Fibroblast of skin of back (primary cell): Measurements from ENCODE around the gene SPAG8.

Experiments
- DNase-seq: peaks from one replicate; pipeline ENCODE4 v3.0.0-alpha.2; 2013

The SPAG8 gene

DNA sequence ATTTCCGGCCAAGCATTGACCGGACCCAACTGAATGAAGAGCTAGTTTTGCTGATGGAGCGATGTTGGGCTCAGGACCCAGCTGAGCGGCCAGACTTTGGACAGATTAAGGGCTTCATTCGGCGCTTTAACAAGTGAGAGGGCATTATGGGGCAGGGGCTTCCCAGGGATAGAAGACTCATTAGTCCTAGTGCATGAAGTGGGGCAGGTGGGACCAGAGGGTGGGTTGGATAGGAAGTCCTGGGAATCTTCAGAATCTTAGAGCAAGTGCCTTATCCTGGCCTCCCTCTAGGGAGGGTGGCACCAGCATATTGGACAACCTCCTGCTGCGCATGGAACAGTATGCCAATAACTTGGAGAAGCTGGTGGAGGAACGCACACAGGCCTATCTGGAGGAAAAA is 6.0 kb downstream of the SPAG8 start:
- no peak for DNase-seq

DNA sequence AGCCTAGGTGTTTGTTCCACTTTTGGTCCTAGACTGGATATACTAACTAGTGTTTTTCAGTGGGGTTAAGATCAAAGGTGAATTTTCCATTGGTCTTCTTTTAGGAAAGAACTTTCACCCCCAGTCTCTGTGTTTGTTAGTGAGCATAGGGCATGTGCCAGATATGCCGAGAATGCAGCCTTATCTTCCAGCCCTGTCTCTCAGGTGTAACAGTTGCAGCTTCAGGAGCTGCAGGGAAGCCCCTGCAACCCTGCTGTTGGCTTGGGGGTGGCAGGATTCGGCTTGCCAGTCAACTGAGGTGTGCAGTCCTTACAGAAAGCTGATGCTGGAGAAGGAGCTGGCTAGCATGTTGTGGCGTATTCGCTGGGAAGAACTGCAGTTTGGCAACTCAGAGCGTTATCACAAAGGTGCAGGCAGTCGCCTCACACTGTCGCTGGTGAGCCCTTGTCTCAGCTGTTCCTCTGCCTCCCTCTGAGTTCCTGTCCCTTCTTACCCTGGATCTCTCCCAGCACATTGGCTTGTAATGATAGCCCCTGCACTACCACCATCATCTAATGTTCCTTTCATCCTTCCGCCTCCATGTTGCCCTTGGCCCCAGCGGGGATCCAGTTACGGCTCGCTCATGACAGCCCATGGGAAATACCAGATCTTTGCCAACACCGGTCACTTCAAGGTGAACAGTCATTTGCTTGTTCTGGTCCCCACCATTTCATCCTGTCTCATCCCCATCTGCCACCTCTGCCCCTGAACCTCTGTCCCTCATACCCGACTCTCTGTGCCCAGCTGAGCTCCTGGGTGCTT is 10.5 kb downstream of the SPAG8 start:
- no peak for DNase-seq

DNA sequence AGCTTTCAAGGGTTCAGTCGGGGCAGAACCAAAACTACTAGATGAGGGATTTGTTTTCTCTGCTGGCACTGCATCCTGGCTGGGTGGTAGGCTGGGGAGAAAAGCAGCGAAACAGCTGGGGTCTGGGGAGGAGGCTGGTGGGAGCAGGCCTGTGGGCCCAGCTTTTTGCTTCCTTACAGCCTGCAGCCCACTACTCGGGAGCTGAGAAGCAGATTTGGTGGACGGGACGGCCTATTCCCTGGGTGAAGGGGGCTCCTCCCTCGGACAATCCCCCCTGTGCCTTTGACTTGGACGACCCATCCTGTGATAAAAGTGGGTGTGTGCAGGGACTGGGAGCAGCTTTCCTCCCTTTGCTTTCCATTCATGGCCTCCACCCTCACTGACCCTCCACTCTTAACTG is 11.5 kb downstream of the SPAG8 start:
- no peak for DNase-seq

DNA sequence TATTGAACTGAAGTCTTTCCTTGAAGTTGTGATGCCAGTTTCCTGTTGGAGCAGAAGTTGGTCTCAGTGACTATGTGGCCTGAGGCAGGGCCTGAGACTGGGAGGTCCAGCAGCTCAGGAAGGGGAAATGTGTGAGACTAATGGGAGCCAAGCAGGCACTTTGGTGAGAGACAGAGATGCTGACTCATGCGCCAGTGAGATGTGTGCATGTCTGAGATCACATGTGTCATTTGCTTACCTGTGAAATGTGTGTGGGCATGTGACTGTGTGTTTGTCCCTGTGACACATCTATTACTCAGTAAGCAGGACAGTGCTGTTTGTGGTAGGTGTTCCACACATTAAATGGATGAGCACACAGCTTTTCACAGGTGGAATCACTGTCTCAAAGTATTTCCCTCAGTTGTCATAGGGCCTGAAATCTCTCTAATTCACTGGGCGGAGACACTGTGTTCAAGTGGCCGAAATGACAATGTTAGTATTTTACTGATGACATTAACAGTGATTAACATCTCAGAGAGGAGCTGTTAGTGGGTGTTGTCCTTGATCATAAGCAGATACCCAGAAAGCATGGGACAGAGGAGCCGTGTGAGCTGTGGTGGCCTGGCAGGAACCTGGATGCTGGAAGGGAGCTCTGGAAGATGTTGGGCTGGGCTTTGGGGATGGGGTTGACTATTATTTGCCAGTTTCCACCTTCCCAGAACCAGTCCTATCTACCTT is 13.2 kb downstream of the SPAG8 start:
- peak; percentile 49 for DNase-seq

DNA sequence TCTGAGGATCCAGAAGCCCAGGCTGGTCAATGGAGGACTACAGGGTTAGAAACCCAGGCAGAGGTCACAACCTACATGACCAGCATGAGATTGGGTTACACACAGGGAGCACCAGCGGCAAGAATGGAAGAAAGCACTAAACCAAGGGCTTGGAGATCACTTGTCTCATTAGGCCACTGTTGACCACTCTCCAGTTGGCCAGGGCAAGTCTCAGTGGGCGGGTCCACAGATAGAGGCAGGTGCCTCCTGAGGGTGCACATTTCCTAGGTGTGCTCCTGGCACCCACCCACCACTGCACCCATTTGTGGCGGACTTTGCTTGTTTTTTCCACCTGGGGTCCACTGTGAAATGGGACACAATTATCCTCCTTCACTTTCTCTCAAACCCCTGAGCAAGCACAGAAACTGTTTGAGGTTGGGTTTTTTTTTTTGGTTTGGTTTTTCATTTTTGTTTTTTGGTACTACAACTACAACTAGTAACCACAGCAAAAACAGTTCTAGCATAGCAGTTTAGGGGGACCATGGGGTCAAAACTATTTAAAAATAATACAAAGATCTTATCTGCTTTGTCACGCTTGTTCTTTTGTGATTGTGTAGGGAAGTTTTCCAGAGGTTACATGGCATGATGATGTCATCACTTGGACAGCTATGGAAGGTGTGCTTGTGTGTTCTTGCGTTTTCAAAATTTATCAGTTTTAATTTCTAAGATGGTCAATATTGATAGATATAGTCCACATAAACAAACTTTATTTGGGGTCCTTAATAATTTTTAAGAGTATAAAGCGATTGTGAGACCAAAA is 14.6 kb downstream of the SPAG8 start:
- DNase-seq: no peak

DNA sequence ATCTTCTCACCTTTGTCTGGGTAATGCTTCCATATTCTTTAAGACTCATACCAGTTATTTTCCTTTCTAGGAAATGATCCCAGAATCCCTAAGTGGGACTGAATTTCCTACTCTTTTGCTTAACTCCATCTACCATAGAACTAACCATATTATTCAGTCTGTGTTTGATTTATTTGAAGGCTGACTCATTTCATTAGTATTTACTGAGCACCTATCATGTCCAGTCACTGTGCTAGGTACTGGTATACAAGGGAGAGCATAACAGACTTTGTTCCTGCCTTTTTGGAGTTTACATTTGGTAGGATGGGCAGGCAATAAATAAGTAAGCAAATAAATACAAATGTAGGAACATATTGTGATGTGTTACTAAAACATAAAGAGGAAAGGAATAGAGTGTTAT is 16.4 kb downstream of the SPAG8 start:
- no peak for DNase-seq

DNA sequence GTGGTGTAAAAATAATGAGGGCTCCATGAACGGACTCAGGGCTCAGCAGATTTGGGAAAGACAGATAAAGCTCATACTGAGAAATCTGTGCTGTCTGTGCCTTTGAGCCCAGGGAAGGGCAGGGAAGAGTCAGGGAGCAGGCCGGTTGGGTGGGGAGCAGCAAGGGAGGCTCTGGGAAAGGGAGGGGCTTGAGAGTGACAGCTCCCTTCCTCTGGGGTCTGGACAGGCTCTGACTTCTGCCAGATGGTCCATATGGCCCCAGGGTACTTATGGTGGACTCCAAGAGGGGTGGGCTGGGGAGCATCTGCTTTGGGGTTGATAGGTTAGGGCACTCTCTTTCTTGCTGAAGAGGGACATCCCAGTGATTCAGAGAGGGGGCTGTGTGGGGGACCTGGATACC is 18.6 kb downstream of the SPAG8 start:
- DNase-seq: no peak

DNA sequence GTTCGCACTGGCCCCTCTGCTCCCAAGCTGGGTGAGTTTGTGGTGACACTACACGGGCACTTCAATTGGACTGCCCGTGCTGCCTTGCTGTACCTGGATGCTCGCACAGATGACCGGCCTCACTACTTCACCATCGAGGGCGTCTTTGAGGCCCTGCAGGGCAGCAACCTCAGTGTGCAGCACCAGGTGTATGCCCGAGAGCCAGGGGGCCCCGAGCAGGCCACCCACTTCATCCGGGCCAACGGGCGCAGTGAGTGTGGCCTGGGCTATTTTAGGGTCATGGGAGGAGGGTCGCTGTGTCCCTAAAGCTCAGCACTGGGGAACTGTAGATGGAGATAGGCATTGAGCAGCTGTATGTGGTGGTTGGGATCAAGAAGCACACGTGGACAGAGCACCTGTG is 19.2 kb downstream of the SPAG8 start:
- DNase-seq: no peak

DNA sequence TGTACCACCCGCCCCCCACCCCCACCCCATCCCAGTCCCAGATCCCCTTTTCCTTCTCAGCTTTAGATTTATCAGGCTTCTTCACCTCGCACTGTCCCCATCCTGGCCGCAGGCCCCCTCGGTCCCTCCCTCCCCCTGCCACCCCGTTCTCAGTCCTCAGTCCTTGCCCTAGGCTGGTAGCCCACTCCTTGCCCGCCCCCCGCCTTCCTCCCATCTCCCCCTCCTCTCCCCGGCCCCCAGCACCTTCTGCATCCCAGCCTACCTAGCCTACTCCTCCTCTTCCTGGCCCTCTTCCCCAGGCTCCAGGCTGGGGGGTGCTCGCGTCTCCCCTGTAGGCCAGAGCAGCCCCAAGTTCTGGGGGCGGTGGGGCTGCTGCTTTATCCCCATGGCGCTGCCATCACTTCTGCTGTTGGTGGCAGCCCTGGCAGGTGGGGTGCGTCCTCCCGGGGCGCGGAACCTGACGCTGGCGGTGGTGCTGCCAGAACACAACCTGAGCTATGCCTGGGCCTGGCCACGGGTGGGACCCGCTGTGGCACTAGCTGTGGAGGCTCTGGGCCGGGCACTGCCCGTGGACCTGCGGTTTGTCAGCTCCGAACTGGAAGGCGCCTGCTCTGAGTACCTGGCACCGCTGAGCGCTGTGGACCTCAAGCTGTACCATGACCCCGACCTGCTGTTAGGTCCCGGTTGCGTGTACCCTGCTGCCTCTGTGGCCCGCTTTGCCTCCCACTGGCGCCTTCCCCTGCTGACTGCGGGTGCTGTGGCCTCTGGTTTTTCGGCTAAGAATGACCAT is 19.8 kb downstream of the SPAG8 start:
- no peak for DNase-seq

DNA sequence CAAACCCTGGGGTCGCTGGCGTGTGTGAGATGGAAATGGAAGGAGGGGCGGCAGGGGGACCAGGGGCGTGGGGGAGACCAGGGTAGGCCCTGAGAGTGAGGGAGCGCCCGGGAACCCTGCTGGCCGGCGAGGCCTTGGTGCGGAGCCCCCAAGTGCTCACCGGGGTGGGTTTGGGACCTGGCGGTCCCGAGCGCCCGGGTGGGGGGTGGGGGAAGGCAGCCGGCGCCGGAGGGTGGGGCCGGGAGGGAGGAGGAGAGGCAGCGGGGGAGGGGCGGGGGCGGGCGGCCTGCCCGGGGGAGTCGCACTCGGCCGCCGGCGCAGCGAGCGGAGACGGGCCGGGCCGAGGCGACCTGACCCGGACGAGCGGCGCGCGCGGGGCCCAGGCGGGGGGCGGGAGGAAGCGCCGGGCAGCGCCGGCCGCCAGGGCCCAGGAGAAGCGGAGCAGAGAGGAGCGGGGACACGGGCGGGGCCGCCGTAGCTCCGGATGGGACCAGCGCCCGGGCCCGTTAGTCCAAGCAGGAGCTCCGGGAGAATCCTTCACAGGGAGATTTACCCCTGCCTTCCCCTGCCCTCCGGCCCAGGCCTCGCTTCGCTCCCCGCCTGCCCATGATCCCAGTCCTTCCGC is 20.7 kb downstream of the SPAG8 start, which contains the start of gene NPR2:
Gene NPR2, plus strand, starts transcription at position 295 of the 625 bp plus-strand sequence. CDS start 818 bp downstream, outside the sequence.
- DNase-seq: peak; percentile 52

DNA sequence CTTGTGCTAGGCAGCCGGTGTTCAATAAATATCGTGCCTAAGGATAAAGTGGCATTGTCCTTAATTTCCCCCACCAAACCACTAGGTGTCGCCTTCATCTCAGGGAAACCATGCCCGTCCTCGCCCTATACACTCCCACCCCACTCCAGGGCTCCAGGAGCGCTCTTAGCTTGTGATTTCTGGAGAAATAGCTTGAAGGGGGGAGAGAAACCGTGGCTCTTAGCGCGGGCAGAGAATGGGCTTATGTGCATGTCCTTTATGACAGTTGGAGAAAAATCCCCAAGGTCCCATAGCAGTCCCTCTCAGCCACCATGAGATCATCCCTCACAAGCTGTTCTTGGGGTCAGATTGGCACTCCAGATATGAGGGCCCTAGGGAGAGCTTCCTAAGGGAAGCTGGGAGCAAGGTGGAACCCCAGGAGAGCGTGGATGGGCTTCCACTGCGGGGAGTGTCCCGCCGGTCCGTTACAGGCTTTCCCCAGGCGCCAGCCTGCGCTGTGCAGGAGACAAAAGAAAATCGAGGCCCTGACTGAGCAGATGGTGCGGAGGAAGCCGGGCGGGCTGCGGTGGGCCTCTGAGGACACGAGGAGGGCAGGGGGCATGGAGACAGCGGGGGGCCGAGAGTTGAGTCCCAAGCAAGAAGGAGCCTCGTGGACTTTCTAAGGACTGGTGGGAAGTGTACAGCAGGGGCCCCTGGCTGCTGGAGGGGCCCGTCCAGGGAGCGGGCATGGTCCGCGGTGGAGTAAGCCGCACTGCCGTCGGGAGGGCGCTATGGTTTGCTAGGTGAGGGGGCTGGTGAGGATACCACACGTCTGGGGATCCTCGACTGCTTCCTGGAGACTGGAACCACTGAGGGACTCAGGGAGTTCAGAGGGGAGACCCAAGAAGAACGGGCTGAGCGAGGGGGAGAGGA is 21.4 kb downstream of the SPAG8 start:
- DNase-seq: peak; percentile 88

DNA sequence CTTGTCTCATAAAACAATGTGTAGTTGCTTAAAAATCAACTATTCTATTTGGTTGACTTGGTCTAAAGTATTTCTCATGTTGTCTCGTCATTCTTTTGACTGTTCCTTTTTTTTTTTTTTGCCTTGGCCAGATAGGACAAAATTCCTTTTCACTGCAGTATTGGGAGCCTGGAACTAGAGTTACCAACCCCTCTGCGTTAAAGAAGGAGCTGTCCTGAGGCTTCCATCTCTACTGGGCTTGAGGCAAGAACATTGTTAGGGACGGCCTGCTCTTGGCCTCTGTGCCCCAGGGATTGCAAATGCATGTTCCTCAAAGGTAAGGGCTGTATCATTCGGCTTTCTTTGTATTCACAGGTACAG is 22.1 kb downstream of the SPAG8 start:
- DNase-seq: no peak

DNA sequence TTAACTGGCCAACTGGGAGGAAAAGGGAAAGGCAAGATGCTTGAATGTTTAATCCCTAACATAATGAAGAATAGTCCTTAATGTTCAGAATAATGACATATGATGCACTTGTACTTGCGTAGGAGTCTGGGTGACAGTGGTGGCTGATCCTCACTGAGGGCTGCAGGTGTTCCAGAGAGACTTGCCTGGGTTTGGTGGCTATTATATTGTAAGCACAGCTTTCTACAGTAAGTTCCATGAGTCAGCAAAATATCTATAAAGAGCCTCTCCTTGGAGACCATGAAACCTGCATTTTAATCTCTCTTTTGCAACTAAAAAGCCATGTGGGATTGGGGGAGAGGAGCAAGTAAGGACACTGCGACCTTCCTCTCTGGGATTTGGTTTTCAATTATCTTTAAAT is 22.5 kb downstream of the SPAG8 start:
- no peak for DNase-seq

DNA sequence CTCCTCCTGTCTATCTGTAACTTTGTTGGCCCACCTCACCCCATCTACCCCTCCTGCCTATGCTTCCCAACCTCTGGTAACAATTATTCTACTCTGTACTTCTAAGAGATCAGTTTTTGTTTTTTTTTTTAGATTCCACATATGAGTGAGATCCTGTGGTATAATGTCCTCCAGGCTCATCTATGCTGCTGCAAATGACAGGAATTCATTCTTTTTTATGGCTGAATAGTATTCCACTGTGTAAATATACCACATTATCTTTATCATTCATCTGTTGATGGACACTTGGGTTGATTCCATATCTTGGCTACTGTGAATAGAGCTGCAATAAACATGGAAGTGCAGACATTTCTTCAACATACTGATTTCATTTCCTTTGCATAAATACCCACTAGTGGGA is 28.6 kb downstream of the SPAG8 start:
- DNase-seq: no peak

DNA sequence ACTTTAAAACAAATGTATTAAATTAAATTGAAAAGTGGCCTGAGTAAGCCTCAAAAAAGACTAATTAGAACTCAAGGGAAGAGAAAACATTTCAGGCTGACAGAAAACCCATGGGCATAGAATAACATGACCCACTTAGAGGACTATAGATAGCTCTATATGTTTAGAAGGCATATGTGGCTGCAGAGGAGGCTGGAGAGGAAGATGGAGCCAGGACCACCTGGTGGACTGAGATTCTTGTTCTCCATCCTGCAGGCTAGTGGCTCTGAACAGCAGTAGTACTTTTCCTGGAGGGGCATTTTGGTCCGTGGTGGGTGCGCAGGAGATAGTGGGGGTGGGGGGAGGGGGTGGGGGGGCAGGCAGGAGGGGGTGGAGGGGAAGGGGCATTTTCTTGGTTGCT is 31.0 kb downstream of the SPAG8 start:
- no peak for DNase-seq

DNA sequence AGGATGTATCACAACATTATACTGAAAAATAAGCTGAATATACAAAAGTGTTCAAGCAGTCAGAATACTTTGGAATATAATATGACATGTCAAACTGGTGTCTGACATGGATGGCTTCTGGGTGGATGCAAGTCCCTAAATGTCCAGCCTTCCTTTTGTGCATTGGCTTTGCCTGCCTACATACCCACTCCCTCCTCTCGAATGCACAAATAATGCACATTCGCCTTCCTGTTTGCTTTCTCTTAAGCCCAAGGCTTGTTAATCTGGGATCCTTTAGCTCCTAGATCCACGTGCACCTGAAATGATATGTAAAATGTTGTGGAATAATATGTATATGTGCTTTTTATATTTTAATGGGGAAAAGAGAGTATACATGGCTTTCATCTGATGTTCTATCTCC is 33.6 kb downstream of the SPAG8 start:
- no peak for DNase-seq

DNA sequence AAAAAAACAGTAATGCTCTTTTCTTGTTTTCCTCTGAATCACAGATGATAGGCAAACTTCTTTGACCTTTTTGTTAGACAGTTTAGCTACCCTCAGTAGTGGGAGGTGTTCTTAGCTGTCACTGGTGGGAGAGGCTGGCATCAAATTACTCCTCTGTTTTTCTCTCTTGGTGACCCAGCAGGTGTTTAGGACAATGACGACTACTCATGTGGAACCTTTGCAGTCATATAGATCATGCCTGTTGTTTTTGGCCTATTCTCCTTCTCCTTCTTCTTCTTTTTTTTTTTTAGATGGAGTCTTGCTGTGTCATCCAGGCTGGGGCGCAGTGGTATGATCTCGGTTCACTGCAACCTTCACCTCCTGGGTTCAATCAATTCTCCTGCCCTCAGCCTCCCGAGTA is 36.0 kb downstream of the SPAG8 start:
- DNase-seq: no peak

DNA sequence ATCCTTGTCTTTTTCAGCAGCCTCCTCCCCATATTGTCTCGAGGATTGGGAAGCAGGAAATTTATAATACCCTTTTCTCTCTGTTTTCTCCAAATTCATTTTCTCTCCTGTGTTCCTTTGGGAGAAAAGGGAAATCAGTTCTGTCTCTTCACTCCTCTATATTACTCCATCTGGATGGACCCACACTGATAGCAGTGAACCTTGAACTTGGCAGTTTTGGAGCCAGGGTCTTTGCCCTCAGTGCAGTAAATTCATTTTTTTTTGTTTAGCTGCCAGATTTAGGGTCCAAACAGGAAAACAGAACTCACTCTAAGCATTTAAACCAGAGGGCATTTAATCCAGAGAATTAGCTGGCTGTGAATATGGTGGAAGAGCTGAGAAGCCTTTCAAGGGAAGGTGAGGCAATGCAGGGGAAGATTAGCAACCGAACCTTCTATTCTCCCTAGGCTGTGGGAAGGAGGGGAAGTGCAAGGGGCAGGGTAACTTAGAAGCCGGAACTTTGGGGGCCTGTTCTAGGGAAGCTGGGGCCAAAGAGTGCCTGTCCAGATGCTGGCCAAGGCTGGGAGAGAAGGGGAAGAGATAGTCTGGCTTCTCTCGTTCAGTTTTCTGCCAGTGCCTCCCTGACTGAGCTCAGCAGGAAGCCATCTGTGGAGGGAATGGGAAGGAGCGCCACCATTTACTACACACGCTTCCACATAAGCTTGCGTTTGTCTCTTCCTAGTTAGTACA is 37.0 kb downstream of the SPAG8 start:
- no peak for DNase-seq

DNA sequence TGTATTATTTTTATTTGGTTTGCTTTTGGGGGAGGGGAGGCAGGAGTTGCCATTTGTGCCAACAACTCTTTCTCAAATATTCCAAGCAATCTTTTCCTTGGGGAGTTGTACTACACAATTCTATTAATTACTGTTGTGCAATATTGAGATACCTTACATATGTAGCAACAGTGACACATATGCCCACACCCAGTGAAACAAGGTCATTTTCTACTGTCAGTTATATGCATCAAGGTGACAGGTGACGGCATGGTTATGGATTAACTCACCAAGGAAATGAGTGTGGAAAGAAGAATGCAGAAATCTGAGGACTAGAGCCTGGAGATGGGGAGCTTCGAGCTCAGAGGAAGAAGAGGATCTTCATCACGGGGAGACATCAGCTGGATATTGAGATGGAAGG is 40.1 kb downstream of the SPAG8 start:
- DNase-seq: no peak

DNA sequence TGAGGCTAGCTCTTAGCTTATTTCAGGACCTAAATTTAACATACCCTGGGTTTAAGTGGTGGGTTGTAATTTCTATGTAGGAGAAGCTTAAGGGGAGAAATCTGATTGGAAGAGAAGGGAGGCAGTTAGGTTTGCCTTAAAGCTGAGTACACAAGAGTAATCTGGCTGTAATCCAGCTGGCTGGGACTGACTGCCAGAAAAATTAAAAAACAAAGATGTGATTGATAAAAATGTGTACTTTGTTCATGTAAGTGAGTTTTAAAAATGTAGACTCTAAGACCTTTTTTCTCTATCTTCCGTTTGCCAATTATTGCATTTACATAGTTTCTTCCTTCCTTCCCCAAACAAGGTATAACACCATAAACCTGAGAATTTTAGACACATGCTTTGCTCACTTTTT is 40.5 kb downstream of the SPAG8 start:
- no peak for DNase-seq
